ENCODE data around the gene COL13A1.

GRCh38 chr10:69878038-69878437 is 76.3 kb downstream of the COL13A1 start:
- TF ChIP-seq POLR2A (IDR thresholded peaks at IDR 0.05; ENCODE audit: extremely low read depth, insufficient read length) (no peak), CTCF (IDR thresholded peaks at IDR 0.05; ENCODE audit: low read depth, low read length) (no peak), MYC (IDR thresholded peaks at IDR 0.05; ENCODE audit: low read depth, low read length) (no peak)
